Measurements from ENCODE around the gene PPFIBP1. TPM values are rescaled to one million over a fixed set of nuclear protein-coding genes. Genes with fewer than 3 reads are reported as not detected.
A peak's percentile ranks its signal among the peaks of the same experiment; 100 is the strongest.

PPFIBP1 gene
- total RNA-seq, 5 donors from 2014 or later (not counting 1 experiment from before 2014, with no cell fraction given): 4.1 to 6.1 (median 5.8) TPM

DNA sequence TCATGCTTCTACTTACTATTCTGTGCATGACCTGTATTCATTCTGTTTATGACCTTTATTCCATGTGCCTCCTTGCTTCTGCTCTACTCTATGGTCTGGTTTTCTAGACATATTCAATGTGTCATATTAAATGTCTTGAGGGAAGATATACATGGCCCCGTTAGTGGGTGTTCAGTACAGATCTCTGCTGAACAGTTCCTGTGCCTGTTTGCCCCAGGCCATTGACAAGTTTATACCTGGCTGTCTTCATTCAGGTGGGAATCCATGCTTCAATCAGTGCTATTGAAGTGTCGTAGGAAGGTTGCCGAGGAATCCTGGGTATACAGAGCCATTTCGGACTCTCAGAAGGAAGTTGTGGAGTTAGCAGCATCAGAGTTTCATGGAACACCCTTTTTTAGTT, 7.4 kb upstream of the PPFIBP1 start:
- WGBS (ENCODE audit: insufficient coverage): 92% methylated on average over 2 of the region's 4 CpGs
- DNase-seq: no peak
- Mint-ChIP-seq H3K27me3 (peaks cover 15 to 24% of the 10 kb centered on the region in 2 donors), H3K4me1 (peaks cover 0 to under 1% (median 0%) of the 10 kb centered on the region in 3 donors), H3K4me3 (no peak overlapping the region), H3K27ac (no peak overlapping the region), H3K9me3 (no peaks in the 10 kb centered on the region), H3K36me3 (no peaks in the 10 kb centered on the region)
- no peak overlapping the region for H3K27ac ChIP-seq (ENCODE audit: low read length)
- H3K36me3 ChIP-seq (ENCODE audit: control insufficient read depth in 2 of 2, extremely low read depth in 1 of 2, insufficient read depth in 1 of 2, low read length in 1 of 2): no peaks in the 10 kb centered on the region
- H3K4me1 ChIP-seq (ENCODE audit: control insufficient read depth in 1 of 2, extremely low read depth in 1 of 2, insufficient read depth in 2 of 2, low read length in 2 of 2): no peaks in the 10 kb centered on the region
- no peak overlapping the region for H3K4me3 ChIP-seq (ENCODE audit: control insufficient read depth in 1 of 2, extremely low read depth in 1 of 2, low read length in 1 of 2)
- no peaks in the 10 kb centered on the region for H3K9me3 ChIP-seq
- ATAC-seq (replicated peaks in 1 of 4): no peak
- POLR2A ChIA-PET: no interaction called here
- CTCF ChIA-PET: no interaction called here
- peaks cover 0 to 8% of the 10 kb centered on the region in 2 experiments for H3K27me3 ChIP-seq (replicated peaks in 1 of 2; ENCODE audit: control insufficient read depth in 2 of 2, extremely low read depth in 1 of 2, insufficient read depth in 2 of 2, low read length in 1 of 2)

DNA sequence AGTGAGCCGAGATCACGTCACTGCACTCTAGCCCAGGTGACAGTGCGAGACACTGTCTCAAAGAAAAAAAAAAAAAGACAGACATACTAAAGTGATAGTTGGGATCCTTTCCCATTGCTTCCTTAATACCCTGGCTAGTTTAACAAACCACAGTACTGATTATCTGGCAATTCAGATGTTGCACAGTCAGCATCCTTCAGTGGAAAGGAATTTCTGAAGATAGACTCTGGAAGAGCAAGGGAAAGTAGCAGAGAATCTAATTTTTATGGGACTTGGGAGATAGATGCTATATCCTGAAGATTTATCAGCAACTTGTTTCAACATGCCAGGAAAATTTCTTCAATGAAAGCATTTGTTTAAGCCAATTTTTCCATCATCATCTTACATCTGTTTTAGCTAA, 6.5 kb upstream of the PPFIBP1 start:
- Mint-ChIP-seq H3K4me3 (no peak overlapping the region), H3K9me3 (no peaks in the 10 kb centered on the region), H3K27me3 (peaks cover 15 to 24% of the 10 kb centered on the region in 2 donors), H3K36me3 (no peaks in the 10 kb centered on the region), H3K27ac (no peak overlapping the region), H3K4me1 (peaks cover 3 to 10% (median 6%) of the 10 kb centered on the region in 3 donors)
- H3K9me3 ChIP-seq: no peaks in the 10 kb centered on the region
- ChIA-PET POLR2A (no interaction called here), CTCF (no interaction called here)
- ATAC-seq (replicated peaks in 1 of 4) (no peak), DNase-seq (no peak)
- H3K27ac ChIP-seq (ENCODE audit: low read length): no peak overlapping the region
- H3K27me3 ChIP-seq (replicated peaks in 1 of 2; ENCODE audit: control insufficient read depth in 2 of 2, extremely low read depth in 1 of 2, insufficient read depth in 2 of 2, low read length in 1 of 2): peaks cover 0 to 8% of the 10 kb centered on the region in 2 experiments
- H3K4me3 ChIP-seq (ENCODE audit: control insufficient read depth in 1 of 2, extremely low read depth in 1 of 2, low read length in 1 of 2): no peak overlapping the region
- no peaks in the 10 kb centered on the region for H3K4me1 ChIP-seq (ENCODE audit: control insufficient read depth in 1 of 2, extremely low read depth in 1 of 2, insufficient read depth in 2 of 2, low read length in 2 of 2)
- no peaks in the 10 kb centered on the region for H3K36me3 ChIP-seq (ENCODE audit: control insufficient read depth in 2 of 2, extremely low read depth in 1 of 2, insufficient read depth in 1 of 2, low read length in 1 of 2)
- WGBS (ENCODE audit: insufficient coverage): no CpG with 5 or more reads among the region's 3 CpGs

DNA sequence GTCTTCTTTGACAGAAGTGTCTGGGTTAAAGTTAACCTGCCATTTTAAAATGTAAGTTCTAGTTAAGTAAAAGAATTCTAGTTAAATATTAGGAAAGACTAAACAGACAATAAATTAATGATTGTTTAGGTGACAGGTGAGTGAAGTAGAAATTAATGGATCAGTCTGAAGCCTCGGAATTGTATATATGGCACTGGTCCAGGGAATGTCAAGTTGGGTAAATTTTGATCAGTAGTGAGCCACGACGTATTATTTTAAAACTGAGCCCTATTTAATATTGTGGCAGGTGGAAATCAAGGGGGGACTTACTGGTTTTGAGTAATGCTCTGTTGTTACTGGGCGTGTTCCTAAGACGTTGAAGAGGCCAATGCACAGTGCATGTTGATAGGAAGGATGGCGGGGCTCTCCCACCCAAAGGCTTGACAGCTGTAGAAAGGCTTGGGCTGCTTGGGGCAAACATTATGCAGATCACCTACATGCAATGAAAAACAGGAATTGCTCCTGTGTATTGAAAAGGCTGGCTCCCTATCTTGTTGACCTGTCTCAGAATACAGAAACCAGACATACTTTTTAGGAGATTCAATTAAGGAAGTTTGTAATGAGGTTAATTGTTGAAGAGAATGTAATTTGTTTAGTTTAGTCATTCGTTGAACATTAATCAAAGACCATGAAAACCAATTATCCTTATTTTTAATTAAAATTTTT, 5.9 kb upstream of the PPFIBP1 start:
- H3K27me3 Mint-ChIP-seq: peaks cover 15 to 24% of the 10 kb centered on the region in 2 donors
- DNase-seq (no peak), ATAC-seq (replicated peaks in 1 of 4) (no peak)
- Histone ChIP-seq H3K36me3 (ENCODE audit: control insufficient read depth in 2 of 2, extremely low read depth in 1 of 2, insufficient read depth in 1 of 2, low read length in 1 of 2) (no peaks in the 10 kb centered on the region), H3K9me3 (no peaks in the 10 kb centered on the region), H3K27me3 (replicated peaks in 1 of 2; ENCODE audit: control insufficient read depth in 2 of 2, extremely low read depth in 1 of 2, insufficient read depth in 2 of 2, low read length in 1 of 2) (peaks cover 0 to 8% of the 10 kb centered on the region in 2 experiments), H3K4me1 (ENCODE audit: control insufficient read depth in 1 of 2, extremely low read depth in 1 of 2, insufficient read depth in 2 of 2, low read length in 2 of 2) (peaks cover 2 to 5% of the 10 kb centered on the region in 2 experiments), H3K4me3 (ENCODE audit: control insufficient read depth in 1 of 2, extremely low read depth in 1 of 2, low read length in 1 of 2) (no peak overlapping the region), H3K27ac (ENCODE audit: low read length) (no peak overlapping the region)
- H3K4me1 Mint-ChIP-seq: peaks cover 5 to 16% (median 9%) of the 10 kb centered on the region in 3 donors
- ChIA-PET CTCF (no interaction called here), POLR2A (no interaction called here)
- H3K4me3 Mint-ChIP-seq: no peak overlapping the region
- H3K36me3 Mint-ChIP-seq: no peaks in the 10 kb centered on the region
- no peak overlapping the region for H3K27ac Mint-ChIP-seq
- H3K9me3 Mint-ChIP-seq: no peaks in the 10 kb centered on the region
- 90% methylated on average over 5 of the region's 7 CpGs for WGBS (ENCODE audit: insufficient coverage)

DNA sequence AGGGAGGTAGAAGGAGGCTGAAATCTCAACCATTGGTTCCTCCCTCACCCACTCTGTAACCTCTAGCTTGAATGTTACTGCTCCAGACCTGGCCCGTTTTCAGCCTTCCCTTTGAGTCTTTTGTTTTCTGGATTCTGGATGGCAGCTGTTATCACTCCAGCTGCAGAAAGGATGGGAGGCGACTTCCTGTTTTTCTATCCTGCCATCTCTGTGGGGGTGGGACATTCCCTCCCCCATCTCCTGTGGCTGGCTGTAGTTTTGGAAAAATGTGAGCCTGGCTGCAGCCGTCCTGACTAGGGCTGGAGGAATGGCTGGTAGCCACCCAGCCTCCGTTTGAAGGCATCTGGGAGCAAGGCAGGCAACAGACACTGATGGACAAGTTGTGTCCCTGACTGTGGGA, 2.9 kb upstream of the PPFIBP1 start:
- Histone ChIP-seq H3K9me3 (no peaks in the 10 kb centered on the region), H3K27ac (ENCODE audit: low read length) (no peak overlapping the region), H3K4me3 (ENCODE audit: control insufficient read depth in 1 of 2, extremely low read depth in 1 of 2, low read length in 1 of 2) (no peak overlapping the region), H3K27me3 (replicated peaks in 1 of 2; ENCODE audit: control insufficient read depth in 2 of 2, extremely low read depth in 1 of 2, insufficient read depth in 2 of 2, low read length in 1 of 2) (peaks cover 0 to 6% of the 10 kb centered on the region in 2 experiments), H3K36me3 (ENCODE audit: control insufficient read depth in 2 of 2, extremely low read depth in 1 of 2, insufficient read depth in 1 of 2, low read length in 1 of 2) (no peaks in the 10 kb centered on the region), H3K4me1 (ENCODE audit: control insufficient read depth in 1 of 2, extremely low read depth in 1 of 2, insufficient read depth in 2 of 2, low read length in 2 of 2) (peaks cover 14 to 18% of the 10 kb centered on the region in 2 experiments)
- 100% methylated on average over 2 of the region's 4 CpGs for WGBS (ENCODE audit: insufficient coverage)
- H3K27ac Mint-ChIP-seq: peak overlapping the region in 1 of 2 donors; percentile 1
- CTCF ChIA-PET: no interaction called here
- DNase-seq (no peak), ATAC-seq (replicated peaks in 1 of 4) (no peak)
- H3K9me3 Mint-ChIP-seq: no peaks in the 10 kb centered on the region
- POLR2A ChIA-PET: no interaction called here
- H3K27me3 Mint-ChIP-seq: peaks cover 15 to 24% of the 10 kb centered on the region in 2 donors
- no peak overlapping the region for H3K4me3 Mint-ChIP-seq
- peaks cover 22 to 31% (median 29%) of the 10 kb centered on the region in 3 donors for H3K4me1 Mint-ChIP-seq
- H3K36me3 Mint-ChIP-seq: no peaks in the 10 kb centered on the region

DNA sequence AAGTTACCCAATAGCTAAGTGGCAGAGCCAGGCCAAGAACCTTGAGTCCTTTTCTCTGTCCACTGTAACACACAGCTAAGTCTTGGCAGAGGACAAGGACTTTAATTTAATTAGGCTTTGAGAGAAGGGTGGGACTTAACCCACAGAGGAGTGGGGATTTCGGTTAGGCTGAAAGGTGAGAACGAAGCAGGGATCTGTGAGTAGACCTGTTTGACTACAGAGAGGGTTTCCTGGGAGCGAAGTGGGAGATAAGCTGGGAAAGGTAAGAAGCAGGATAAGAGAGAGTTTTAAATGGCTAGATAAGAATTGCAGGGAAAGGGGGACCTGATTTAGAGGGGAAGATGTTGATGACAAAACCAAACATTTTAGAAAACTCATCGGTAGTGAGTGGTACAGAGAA, 2.0 kb upstream of the PPFIBP1 start:
- Histone ChIP-seq H3K9me3 (no peaks in the 10 kb centered on the region), H3K27me3 (replicated peaks in 1 of 2; ENCODE audit: control insufficient read depth in 2 of 2, extremely low read depth in 1 of 2, insufficient read depth in 2 of 2, low read length in 1 of 2) (peaks cover 0 to 6% of the 10 kb centered on the region in 2 experiments), H3K4me1 (ENCODE audit: control insufficient read depth in 1 of 2, extremely low read depth in 1 of 2, insufficient read depth in 2 of 2, low read length in 2 of 2) (peaks cover 14 to 18% of the 10 kb centered on the region in 2 experiments), H3K4me3 (ENCODE audit: control insufficient read depth in 1 of 2, extremely low read depth in 1 of 2, low read length in 1 of 2) (no peak overlapping the region), H3K27ac (ENCODE audit: low read length) (no peak overlapping the region), H3K36me3 (ENCODE audit: control insufficient read depth in 2 of 2, extremely low read depth in 1 of 2, insufficient read depth in 1 of 2, low read length in 1 of 2) (no peaks in the 10 kb centered on the region)
- ChIA-PET CTCF (no interaction called here), POLR2A (no interaction called here)
- ATAC-seq (replicated peaks in 1 of 4): no peak
- H3K4me3 Mint-ChIP-seq: peak overlapping the region in 2 of 3 donors; percentile 35 to 97
- no peaks in the 10 kb centered on the region for H3K36me3 Mint-ChIP-seq
- H3K27ac Mint-ChIP-seq: peak overlapping the region in 1 of 2 donors; percentile 24
- peaks cover 22 to 31% (median 29%) of the 10 kb centered on the region in 3 donors for H3K4me1 Mint-ChIP-seq
- H3K9me3 Mint-ChIP-seq: no peaks in the 10 kb centered on the region
- no peak for DNase-seq
- H3K27me3 Mint-ChIP-seq: peaks cover 8 to 18% of the 10 kb centered on the region in 2 donors
- 99% methylated on average over 4 of the region's 4 CpGs for WGBS (ENCODE audit: insufficient coverage)

DNA sequence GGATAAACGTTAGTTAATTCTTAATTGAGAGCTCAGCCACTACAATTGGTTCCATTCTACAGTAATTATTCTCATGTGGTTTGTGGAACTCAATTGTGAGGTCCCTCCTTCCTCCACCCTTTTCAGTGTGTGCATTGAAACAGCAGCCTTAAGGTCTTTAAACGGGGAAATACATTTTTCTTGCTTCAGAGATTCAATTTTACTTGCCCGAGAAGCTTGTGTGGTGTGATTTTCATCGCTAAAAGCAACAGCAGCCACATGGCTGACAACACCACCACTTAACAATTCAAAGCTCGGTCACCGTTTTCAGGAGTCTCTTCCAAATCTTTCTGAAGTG, 733 bp upstream of the PPFIBP1 start:
- Histone ChIP-seq H3K27me3 (replicated peaks in 1 of 2; ENCODE audit: control insufficient read depth in 2 of 2, extremely low read depth in 1 of 2, insufficient read depth in 2 of 2, low read length in 1 of 2) (peaks cover 0 to under 1% of the 10 kb centered on the region in 2 experiments), H3K4me3 (ENCODE audit: control insufficient read depth in 1 of 2, extremely low read depth in 1 of 2, low read length in 1 of 2) (peak overlapping the region; percentile 73 to 98), H3K4me1 (ENCODE audit: control insufficient read depth in 1 of 2, extremely low read depth in 1 of 2, insufficient read depth in 2 of 2, low read length in 2 of 2) (peaks cover 14 to 18% of the 10 kb centered on the region in 2 experiments), H3K9me3 (no peaks in the 10 kb centered on the region), H3K27ac (ENCODE audit: low read length) (peak overlapping the region; percentile 72), H3K36me3 (ENCODE audit: control insufficient read depth in 2 of 2, extremely low read depth in 1 of 2, insufficient read depth in 1 of 2, low read length in 1 of 2) (no peaks in the 10 kb centered on the region)
- ChIA-PET CTCF (interaction anchor here (0.5 to 0.9 kb wide), 3 partner anchors 9 to 883 kb away, joined by 3 to 6 read pairs (median 3); no protein-coding TSS in a partner anchor), POLR2A (interaction anchor here (0.5 to 1.3 kb wide), 5 partner anchors 8 to 487 kb away, joined by 3 to 4 read pairs (median 3); no protein-coding TSS in a partner anchor)
- no peaks in the 10 kb centered on the region for H3K9me3 Mint-ChIP-seq
- H3K36me3 Mint-ChIP-seq: no peaks in the 10 kb centered on the region
- H3K27ac Mint-ChIP-seq: peak overlapping the region; percentile 95 to 98
- ATAC-seq (replicated peaks in 1 of 4) (peak; percentile 5 to 13 (median 9)), DNase-seq (peak in 2 of 35 experiments; percentile 1 to 2)
- H3K4me3 Mint-ChIP-seq: peak overlapping the region; percentile 94 to 98 (median 97)
- peaks cover 22 to 31% (median 29%) of the 10 kb centered on the region in 3 donors for H3K4me1 Mint-ChIP-seq
- H3K27me3 Mint-ChIP-seq: peaks cover 5 to 10% of the 10 kb centered on the region in 2 donors
- 0% methylated on average over 3 of the region's 6 CpGs for whole genome bisulfite sequencing (ENCODE audit: insufficient coverage)
